ENCODE measurements around the gene PKIG.

PKIG gene

DNA sequence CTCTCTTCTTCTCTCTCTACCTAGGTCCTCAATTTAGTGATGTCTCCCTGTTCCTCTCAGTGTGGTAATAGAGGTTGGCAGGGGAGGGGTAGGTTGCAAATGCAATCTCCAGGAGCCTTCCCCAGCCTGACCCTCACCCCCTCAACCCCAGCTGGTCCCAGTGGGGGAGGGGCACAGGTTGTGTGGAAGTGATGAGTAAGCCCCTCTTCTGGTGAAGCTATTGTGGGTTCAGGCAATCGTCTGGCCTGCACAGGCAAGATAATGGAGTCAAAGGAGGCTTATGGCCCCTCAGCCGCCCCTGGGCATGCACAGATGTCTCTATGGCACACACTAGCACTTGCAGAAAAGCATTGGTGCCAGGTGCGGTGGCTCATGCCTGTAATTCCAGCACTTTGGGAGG lies 79.9 kb downstream of the PKIG start:
- DNase-seq (ENCODE audit: low spot score), result no peak

DNA sequence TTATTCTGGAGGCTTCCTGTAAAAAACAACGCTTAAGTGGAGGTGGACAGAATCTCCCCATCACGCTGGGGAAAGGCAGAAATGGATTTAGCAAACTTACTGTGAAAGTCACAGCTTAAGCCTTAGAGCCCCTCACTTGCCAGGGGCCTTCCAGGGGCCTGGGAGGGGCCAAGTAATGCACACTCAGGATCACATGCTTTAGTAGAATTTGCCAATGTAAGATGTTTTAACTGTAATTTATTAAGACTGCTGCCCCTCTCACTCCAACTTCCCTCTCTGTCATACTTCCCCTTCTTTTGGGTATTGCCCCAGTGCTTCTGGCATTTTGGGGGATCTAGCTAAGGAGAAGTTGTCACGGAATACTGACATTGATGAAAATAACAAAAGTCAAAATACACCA lies 81.8 kb downstream of the PKIG start:
- DNase-seq (ENCODE audit: low spot score), result no peak

DNA sequence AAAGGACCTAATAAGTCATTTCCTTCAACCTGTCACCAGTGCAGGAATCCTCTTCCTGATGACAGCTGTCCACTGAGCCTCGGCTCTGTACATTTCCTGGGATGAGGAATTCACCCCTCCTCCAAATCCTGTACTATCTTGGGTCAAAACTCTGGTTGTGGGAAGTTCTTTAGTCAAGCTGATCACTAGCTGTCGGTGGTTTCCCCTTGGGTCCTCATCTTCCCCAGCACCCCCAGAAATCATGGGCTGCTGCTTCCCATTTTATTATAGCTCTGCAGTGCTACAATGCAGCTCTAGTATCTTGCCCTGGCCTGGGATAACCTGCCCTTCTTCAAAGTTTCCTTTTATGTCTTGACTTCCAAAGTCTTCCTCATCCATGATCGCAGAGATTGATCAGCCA lies 83.7 kb downstream of the PKIG start:
- DNase-seq (ENCODE audit: low spot score), result no peak

Data from RKO (cell line).